GM04504 (cell line): ENCODE measurements around the gene TOLLIP.
"Not testable (repeated sequence)": the region's sequence is repeated elsewhere in the genome, so short reads cannot be mapped to it uniquely, and the experiment has no call there.

Experiments
- DNase-seq: peaks from one replicate; pipeline ENCODE4 v3.0.0-alpha.2; 2012; ENCODE audit warnings: low read depth

The TOLLIP gene

DNA sequence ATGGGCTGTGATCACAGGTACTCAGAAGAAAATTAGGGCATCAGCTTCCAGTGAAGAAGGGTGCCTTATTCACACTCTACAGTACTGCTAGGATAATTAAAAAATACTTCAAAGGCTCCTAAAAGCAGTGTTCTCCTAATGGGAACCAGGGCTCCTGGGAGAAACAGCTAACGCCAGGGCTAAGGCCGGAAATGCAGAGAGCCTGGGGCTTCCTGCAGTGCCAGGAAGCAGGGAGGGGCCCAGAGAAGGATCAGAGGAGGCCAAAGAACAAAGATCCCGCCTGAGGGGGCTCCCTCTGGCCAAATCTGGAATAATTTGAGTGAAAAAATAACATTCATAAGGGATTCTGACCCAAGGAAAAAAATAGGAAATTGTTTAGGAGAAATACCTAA, 27.5 kb downstream of the TOLLIP start:
- no peak for DNase-seq

DNA sequence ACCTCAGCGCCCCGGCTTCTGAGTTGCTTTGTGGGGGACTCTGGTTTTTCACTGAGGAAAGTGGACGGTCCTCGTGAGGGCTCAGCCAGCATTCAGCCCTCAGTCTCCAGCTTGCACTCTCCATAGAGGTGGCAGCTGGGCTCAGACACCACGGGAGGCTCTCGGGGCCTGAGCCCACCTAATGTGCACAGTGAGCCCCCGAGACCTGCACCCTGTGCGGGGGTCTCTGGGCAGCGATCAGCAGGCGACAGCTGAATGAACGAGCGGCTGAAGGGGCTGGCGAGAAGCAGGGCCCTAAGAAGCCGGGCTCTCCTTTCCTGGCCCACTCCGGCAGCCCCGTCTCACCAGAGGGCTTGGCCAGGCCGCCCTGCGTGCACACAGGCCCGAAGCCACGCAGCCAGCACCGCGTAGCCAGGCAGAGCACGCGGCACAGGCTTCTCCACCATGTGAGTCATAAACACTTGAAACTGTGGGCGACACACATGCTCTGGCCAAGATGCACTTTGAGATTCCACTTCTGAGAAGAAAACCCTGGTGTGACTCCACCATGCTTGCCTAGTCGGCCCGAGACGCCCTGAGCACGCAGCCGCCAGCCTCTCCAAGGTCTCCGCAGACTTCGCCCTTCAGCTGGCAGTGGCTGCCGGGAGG, 28.0 kb downstream of the TOLLIP start:
- no peak for DNase-seq

DNA sequence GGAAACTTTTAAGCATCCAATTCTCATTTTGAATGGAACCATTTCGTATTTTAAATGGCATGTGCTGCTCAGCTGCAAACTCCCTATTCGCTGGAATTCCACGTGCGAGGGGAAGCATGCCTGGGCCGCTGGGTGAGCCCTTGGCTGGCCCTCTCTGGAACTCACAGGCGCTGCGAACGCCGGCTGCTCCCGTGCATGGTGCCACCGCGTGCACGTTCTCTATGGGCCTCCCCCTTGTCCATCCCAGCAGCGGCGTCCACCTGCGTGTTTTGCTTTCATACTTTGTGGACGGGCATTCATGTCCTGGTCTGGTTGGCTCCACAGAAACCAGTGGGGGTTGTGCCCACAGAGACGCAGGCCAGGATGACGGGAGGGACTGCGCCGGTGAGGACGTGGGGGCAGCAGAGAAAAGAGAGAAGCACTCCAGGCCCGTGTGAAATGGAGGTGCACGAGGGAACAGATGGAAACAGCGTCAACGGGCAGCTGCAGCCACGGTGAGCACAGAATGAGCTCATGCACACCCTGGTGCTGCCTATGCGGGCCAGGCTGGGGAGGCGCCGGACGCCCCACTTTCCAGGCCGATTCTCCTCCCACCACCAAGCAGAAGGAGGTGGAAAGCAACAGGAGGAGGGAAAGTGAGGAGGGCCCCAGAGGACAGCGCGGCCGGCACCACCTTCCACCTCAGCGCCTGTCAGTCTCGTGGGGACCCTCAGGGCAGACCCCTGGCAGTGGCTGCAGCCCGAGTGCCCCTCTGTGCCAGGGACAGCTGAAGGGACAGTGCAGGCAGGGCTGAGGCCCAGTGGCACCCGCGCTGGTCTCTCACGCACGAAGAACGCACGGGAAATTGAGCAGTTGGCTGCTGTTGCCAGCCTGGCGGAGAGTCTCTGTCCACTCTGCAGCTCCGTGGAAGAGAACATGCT, 29.1 kb downstream of the TOLLIP start:
- DNase-seq: no peak

DNA sequence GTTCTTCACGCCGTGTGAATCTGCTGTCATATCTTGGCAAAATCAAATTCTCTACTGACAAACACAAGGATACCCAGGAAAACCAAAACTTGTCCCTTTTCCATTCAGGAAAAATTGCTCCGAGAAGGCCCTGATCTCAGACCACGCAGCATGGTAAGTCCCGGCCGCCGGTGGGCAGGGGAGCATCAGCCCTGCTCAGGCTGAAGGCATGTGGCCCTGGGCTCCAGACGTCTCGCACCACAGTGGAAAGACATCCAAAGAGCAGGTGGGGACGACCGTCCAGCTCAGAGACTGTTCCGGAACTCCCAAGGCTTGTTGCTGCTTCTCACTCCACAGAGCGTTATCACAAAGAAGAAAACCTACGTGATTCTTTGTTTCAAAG, 29.8 kb downstream of the TOLLIP start:
- no peak for DNase-seq

DNA sequence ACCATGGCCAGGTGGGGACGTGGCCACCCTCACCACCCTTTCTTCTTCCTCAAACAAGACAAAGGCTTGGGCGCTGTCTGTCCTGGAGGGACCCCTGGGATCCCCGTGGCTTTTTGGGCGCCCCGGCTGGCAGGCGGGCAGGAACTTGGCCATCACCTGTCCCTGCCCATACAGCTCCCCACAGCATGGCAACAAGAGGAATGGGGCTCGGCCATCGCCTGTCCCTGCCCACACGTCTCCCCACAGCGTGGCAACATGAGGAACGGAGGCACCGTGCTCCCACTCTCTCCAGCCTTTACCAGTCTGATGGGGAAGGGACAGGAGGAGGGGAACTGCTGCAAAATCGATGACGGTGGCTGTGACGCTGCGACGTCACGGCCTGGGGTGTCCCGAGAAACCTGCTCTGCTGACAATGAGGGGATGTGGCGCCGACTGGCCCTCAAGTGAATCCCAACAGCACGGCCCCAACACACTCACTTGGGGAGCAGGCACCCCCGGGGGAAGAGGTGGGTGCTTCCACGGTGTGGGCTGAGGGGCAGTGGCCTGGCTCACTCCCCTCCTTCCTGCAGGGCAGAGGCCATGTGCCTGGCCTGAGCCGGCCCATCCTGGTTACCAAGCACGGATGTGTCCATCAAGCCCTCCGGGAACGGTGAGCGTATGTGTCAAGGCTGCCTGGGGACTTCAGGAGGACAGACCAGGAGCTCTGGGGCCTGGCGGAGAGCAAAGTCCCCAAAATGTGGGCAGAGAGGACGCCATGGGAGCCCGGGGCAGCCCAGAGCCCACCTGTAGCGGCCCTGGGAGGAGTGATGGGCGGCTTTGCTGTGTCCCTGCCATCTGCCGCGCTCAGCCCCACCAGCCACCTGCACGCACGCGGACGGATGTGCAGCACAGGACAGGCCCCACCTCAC, 30.4 kb downstream of the TOLLIP start:
- no peak for DNase-seq

DNA sequence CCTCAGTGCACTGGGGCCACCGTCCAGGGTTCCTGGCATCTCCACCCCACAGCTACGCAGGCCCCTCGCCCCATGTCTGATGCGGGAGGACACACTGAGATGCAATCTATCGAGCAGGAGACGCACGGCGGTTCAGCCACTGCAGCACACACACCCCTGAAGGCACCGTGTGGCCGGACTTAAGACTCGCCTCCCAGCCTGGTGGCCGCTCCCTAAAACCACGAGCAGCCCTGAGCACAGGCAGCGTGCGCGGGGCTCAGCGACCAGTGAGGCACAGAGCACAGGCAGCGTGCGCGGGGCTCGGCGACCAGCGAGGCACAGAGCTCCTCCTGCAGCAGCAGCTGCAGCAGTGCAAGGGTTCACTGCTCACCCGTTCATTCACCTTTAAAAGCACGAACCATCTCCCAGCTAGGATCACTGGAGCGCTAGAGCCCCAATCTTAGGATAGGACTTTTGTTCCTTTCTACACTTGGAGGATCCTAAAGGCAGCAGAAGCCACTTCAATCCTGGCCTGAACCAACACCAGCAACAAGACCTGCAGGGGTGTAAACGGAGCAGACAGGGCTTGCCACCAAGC, 31.4 kb downstream of the TOLLIP start:
- DNase-seq: no peak

DNA sequence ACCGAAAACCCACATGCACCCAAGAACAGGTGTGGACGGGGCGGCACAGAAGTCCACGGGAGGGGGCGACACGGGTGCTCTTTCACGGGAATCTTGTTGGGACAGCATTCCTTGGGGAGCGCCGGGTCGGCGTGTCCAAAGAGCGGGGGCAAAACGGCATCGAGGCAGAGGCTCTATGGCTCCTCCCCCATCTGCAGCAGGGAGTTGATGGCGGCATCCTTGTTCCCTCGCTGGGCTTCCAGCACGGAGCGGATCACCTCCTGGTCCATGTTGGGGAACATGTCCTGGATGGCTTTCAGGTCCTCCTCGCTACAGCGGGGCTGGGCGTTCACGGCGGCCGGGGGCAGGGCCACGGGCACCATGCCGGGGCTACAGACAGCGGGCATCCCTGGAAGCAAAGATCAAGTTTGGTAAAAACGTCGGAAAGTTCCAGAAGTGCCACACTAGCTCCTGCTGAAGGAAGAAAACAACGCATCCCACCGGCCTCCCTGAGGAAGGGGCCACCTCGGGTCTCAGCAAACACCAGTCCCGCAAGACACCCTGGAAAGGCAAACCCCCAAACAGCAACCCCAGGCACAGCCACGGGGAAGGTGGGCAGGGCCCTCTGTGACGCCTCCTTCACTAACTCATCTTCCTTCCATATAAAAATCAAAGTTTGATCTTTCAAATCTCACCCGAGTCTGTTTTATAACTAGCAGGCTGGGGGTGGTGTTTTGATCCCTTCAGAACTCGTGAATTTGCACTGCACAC, 32.4 kb downstream of the TOLLIP start:
- DNase-seq: no peak

DNA sequence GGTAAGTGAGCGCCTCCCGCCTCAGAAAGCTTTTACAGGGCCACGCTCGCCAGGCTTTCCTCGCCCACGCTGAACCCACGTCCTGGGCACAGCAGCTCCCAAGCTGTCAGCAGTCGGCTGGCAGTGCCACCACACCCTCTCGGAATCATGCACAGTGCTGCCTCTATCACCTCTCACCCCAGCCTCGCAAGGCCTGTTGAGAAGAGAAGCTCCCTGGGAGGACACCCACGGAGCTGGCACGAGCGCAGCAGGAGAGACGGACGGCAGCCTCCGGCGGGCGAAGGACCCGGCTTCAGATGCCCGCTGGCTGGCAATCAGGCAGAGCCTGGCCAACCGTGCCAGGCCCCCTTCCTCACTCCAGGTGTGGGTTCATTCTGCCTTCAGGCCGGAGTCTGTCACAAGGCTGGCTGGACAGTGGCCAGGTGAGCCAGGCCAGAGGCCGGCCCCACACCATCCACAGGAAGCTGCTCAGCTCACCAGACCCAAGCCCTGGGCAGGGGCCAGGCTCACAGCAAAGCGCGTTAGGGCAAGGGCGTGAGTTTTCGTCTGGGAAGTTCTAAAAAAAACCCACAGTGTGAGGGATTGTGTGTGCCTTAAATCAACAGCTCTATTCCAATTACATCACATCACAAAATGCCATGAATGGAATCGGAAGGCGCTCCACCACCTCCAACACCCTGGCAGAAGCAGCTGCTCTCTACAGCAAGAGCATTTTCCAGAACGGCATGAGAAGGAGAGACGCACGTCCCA, 33.2 kb downstream of the TOLLIP start:
- no peak for DNase-seq

DNA sequence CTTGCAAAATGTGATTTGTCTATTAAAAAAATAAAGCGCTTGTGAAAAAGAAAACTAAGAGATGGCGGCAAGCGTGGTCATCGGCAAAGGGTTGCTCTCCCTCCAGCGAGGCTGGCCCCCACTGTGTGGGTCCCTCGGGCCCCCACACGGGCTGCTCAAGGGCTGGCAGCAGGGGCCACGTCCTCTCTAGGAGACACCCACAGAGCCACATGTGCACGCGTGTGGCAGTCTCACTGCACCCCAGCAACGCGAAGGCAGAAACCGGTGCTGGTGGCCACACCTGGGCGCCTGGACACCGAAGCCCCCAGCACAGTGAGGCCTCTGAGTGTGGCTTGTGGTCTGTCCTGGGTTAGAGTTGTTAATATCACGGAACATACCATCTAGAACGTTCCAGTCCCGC, 34.4 kb downstream of the TOLLIP start:
- no peak for DNase-seq

DNA sequence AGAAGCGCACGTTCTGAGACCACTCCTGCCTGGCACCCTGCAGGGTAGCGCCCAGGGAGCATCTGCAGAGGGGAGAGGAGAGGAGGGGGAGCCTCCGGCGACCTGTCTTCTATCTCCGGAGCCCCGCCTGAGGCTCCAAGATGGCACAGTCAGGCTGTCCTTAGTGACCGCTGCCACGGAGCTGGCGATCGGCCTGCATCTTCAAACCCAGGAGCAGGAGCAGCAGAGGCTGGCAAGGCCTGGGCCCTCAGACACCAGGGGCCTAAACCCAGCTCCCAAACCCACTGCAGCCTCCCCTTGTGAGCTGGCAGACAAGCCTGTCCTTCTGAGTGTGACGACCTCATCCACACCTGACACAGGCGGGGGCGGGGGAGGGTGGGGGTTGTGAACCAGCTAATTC, 34.9 kb downstream of the TOLLIP start:
- DNase-seq: no peak

DNA sequence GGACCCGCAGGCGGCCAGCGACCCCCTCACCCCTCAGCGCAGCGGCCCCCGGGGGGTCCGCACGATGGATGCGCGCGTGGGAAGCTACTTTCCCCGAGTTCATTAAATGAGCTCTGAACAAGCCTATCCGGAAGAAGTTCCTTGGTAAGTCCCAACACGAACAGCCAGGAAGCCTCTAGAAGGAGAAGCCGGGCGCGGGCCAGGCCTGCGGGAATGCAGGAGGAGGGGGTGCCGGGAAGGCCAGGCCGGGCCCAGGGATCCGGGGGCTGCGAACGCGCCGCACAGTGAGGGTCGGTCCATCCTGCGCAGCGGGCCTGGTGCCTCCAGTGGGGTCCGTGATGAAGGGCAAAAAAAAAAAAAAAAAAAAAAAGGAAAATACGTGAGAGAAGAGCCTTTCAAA, 36.9 kb downstream of the TOLLIP start:
- DNase-seq: no peak

DNA sequence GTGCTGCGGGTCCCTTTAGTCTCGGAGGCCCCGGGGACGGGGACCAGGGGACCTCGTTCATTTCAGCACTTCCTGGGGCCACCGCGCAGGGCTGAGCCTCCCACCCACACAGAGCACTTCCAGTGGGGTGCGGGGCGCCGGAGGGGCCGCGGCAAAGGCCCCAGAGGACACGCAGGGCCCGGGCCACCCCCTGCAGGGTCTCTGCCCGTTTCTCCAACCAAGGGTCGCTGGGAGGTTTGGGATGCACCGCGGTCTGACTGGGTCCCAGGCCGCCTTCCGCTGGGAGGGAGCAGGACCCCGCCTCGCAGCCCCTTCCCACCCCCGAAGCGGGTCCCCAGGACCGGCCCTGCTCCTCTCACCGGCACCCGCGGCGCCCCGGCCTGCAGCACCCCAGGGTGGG, 37.5 kb downstream of the TOLLIP start:
- no peak for DNase-seq

DNA sequence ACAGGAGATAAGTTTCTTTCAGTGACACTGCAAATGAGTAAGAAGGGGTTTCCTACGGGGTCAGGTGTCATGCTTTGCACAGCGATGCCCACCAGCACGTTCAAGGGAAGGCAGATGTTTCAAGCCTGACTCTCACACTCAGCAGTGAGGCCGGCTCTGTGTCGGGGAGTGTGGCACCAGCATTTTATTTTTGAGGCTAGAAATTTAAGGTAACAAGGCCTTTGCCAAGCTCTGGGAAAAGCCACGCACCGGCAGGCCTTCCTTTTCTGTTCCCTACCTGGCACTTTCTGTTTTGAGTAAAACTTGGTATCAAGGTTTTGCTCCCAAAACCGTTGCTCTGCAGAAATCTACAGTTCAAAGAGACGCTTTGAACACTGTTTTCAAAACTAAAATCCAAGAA, 38.0 kb downstream of the TOLLIP start:
- DNase-seq: no peak

DNA sequence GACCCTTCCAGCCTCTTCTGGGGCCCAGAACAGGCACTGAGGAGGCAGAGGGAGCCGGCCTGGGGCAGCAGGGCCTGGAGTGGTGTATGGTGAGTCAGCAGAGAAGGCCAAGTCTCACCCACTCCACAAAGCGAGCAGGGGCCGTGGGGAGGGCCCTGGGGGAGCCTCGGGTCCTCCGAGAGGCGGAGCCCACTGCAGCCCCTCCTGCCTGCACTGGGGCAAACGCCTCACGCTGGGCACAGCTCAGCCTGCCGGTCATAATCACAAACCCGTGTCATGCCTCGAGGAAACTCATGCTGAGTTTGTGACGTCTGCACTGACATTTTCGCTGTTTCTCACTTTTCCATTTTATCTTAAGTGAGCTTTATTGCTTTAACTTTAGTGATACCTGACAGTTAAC, 38.4 kb downstream of the TOLLIP start:
- no peak for DNase-seq

DNA sequence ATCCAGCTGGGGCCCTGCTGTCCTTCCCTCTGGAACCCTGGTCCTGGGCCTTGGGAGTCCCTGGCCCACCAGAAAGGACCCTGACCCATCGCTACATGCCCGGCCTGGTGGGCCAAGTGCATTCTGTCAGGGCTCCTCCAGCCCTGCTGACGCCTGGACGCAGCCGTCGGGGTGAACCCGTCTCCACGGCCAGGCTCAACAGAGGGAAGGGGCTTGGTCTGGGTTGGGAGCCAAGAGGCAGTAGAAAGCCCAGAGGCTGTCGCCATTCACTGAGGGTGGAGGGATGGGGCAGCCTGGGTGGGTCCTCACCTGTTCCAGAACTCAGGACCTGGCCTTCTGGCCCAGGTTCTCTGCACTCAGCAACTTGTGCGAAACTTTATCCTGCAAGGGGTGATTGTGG, 39.0 kb downstream of the TOLLIP start:
- no peak for DNase-seq

DNA sequence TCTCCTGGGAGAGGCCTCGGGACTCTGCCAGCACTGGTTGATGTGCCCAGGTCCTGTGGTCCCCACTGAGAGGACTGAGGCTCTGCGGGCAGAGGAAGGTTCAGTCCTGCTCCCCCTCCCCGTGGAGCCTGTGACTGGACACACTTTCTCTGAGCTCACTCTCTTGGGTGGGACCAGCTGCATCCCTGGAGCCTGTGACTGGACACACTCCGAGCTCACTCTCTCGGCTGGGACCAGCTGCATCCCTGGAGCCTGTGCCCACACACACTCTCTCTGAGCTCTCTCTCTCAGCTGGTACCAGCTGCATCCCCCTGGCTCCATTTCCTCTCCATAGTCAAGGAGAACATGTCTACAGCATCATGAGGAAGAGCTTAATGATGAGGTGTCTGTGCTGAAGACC, 39.5 kb downstream of the TOLLIP start:
- DNase-seq: no peak

DNA sequence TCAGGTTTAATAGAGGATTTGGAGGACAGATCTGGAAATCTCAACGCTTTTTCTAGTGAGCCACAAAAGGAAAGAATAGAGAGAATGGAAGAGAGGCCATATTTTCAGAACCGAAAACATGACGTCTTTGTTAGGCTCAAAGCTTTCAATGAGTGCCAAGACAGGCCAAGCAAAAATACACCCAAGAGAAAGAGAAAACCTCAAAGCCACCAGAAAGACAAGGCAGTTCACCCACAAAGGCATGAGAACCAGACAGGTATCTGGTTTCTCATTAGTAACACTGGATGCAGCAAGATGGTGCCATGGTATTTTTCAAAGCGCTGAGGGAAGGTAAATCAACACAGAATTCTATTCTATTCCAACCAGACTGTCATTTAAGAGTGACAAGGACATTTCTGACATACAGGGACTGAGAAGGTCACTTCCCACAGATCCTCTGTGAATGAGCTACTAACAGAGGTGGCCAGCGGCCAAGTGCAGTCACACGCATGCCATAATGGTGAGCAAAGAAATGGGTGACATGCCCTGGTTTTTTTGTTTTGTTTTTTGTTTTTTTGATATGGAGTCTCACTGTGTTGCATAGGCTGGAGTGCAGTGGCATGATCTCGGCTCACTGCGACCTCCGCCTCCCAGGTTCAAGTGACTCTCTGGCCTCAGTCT, 41.9 kb downstream of the TOLLIP start:
- no peak for DNase-seq

DNA sequence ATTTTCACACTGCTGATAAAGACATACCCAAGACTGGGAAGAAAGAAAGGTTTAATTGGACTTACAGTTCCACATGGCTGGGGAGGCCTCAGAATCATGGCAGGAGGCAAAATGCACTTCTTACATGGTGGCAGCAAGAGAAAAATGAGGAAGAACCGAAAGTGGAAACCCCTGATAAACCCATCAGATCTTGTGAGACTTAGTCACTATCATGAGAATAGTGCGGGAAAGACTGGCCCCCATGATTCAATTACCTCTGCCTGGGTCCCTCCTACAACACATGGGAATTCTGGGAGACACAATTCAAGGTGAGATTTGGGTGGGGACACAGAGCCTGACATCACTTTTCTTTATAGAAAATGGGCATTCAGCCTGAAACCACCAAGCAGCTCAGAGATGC, 42.5 kb downstream of the TOLLIP start:
- not testable (repeated sequence) for DNase-seq

DNA sequence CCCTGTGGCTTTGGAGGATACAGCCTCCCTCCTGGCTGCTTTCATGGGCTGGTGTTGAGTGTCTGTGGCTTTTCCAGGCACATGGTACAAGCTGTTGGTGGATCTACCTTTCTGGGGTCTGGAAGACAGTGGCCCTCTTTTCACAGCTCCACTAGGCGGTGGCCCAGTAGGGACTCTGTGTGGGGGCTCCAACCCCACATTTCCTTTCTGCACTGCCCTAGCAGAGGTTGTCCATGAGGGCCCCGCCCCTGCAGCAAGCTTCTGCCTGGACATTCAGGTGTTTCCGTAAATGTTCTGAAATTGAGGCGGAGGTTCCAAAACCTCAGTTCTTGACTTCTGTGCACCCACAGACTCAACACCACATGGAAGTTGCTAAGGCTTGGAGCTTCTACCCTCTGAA, 44.0 kb downstream of the TOLLIP start:
- DNase-seq: not testable (repeated sequence)

DNA sequence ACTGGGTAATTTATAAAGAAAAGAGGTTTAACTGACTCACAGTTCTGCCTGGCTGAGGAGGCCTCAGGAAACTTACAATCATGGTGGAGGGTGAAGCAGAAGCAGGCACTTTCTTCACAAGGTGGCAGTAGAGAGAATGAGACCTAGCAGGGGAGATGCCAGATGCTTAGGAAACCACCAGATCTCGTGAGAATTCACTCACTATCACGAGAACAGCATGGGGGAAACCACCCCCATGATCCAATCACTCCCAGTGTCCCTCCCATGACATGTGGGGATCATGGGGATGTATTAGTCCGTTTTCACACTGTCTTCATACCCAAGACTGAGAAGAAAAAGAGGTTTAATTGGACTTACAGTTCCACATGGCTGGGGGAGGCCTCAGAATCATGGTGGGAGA, 45.0 kb downstream of the TOLLIP start:
- peak; percentile 55 for DNase-seq
